Measurements from ENCODE around the gene FHL2.
"Not testable (repeated sequence)": the region's sequence is repeated elsewhere in the genome, so short reads cannot be mapped to it uniquely, and the experiment has no call there.

The FHL2 gene

GRCh38 chr2:105338020-105338385, 60.8 kb downstream of the FHL2 start:
- DNase-seq (ENCODE audit: low read depth), result no peak

DNA sequence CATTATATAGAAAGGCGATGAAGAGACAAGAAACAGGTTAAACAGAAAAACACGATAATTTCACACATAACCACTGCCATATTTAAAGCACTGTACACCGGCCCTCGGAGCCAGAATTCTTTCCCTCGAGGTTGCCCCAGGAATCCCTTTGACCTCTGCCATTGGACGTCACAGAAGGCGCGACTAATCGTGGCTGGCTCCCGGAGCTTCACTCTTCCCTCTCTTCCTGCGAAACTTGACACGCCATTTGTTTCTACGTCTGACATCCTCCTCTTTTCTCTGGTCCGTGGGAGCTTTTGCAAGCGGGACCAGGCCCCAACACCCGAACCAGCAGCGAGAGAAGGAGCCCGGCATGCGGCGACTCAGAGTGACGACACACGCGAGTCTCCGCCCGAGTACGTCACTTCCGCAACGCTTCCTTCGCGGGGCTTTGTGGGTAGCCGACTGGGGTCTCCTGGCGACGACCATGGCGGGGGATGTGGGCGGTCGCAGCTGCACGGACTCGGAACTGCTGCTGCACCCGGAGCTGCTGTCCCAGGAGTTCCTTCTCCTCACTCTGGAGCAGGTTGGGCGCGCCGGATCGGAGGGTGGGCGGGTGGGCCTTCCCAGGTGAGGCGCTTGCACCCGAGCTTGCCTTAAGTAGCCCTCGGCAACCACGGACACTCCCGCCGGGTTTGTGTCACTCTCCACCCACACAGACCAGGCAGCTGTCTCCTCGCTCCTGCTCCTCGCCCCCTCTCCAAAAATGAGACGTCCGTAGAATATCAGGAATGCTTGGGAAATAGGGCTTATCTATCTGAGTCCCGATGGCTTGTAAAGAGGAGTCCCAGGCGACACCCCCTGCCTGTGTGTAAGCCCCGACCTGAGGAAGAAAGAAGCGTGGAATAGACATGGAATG, 61.5 kb downstream of the FHL2 start, which contains the start of gene C2orf49:
Gene C2orf49, plus strand, starts transcription at position 419 of the 898 bp plus-strand sequence. Its CDS starts 48 bp downstream, at position 467.
- peak; percentile 81 for DNase-seq (ENCODE audit: low read depth)

GRCh38 chr2:105336786-105337121, 62.1 kb downstream of the FHL2 start:
- DNase-seq (ENCODE audit: low read depth), result no peak

DNA sequence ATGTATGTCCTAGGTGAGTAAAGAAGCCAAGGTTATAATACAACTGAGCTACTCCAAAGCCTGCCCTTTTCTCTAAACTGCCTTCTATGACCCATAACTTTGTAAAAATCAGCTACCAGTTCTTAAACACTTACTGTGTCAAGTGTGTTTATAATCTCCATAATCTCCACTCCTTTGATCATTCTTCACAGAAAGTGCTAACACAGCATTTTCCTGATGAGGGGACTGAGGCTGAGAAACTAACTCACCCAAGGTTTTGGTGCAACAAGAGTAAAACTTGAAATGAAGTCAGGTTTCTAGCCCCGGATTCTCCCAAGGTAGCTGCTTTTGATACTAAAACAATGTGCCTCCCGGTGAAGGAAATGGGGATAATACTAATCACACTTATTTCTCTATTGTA, 63.4 kb downstream of the FHL2 start:
- no peak for DNase-seq (ENCODE audit: low read depth)

DNA sequence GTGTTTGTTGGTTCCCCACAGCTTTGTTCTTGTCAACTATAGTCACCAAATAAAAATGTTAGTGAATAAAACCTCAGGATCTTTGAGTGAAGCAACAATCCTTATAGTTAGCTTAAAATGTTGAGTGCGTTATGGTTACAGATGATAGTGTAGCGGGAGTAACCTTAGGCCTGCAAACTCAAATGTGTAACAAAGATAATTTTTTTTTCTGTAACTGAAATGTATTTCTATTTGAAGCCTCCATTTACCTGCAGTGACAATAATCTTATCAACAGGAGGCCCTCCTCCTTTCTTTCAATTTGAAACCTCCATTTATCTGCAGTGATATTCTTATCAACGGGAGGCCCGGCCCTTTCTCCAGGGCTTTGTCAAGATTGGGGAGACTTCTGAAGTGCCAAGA, 64.6 kb downstream of the FHL2 start:
- DNase-seq (ENCODE audit: low read depth), result no peak

GRCh38 chr2:105330681-105331375, 68.0 kb downstream of the FHL2 start:
- DNase-seq (ENCODE audit: low read depth), result no peak

GRCh38 chr2:105329561-105330495, 69.0 kb downstream of the FHL2 start, which contains the start of gene TGFBRAP1:
Gene TGFBRAP1 (minus strand): TSS chr2:105329735. CDS start chr2:105308301, 21,434 bp downstream.
- DNase-seq (ENCODE audit: low read depth), result peak; percentile 34

GRCh38 chr2:105329197-105329554, 69.7 kb downstream of the FHL2 start:
- DNase-seq (ENCODE audit: low read depth), result no peak

DNA sequence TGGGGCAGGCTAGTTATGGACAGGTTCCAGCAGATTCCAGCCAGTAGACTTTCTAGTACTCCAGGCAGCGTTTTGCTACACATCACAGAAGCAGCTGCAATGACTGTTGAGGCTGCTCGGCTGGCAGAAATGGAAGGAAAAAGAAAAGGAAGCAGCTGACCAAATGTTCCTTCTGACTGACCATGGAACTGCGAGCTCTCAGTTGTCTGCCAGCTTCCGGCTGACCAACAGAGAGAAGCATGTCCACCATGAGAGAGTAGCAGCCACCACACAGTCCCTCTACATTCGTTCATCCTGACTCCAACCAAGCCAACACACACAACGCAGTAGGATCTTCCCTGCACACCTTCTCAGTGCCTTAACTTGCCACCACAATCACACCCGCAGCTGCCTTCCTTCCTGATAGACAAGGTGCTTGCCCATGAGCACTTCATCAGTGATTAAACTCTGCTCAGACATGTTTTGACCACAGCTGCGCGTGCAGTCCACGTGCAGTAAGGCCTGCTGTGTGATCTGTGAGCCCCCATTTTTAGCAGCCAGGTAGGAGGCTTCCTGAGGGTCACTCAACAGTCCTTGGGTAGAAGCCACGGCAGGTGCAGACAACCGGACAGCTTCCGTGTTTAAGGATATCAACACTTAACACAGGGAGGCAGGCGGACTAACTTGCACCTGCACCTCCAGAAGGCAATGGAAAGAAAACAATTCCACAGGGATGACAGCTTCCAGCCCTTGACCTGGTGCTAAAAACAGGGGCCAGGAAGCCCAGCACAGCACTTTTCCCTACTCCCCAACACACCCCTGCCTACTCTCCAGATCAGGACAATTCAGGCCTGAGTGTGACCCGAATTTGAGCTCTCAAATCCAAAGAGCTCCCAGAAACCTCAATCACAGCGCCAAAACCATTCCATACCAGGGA, 70.3 kb downstream of the FHL2 start:
- no peak for DNase-seq (ENCODE audit: low read depth)

DNA sequence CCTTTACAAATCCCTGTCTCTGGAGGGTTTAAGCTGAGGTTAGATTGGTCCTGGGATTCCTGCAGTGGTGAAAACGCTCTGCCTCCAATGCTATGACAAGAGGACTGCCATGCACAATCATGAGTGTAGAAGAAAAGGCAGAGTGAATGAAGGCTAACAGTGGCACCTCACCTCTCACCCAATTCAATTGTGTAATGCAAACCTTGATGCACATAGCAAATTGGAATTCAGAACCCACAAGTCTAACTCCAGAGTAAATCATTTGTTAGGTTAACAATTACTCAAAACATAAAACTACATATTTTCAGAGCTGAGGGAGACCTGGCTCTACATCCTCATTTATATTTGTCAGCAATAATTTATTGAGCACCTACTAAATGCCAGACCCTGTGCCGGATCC, 71.2 kb downstream of the FHL2 start:
- DNase-seq (ENCODE audit: low read depth), result no peak

DNA sequence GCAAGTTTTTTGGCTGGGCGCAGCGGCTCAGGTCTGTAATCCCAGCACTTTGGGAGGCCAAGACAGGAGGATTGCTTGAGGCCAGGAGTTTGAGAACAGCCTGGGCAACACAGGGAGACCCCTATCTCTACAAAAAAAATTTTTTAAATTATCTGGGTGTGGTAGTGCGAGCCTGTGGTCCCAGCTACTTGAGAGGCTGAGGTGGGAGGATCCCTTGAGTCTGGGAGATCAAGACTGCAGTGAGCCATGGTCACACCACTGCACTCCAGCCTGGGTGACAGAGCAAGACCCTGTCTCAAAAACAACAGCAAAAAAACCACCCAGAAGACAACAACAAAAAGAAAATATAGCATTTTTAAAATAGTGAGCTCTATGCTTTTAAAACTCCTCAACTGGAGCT, 71.6 kb downstream of the FHL2 start:
- not testable (repeated sequence) for DNase-seq (ENCODE audit: low read depth)

DNA sequence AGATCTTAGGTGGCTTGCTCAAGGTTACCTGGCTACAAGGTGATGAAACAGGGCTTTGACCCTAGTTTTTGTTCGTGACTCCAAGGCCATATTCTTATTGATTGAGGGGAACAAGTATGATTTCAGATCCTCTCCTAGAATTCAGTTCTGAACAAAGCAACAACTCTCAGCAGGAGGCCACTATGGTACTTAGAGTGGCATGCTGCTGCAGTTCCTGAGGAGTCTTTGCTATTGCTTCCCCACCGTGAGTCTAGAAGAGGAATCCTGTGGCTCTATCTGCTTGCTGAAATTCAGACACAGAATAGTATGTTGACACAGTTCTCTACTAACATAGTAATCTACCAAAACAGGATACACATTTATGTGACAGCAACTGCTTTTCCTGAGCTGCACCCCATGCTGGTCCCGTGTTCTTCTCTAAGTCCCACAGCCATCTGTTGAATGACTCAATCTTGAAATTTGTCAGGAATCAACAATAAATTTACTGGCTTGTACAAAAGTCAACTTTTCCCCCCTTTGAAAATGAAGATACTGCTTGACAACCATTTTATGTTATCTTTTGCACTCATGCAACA, 73.4 kb downstream of the FHL2 start:
- no peak for DNase-seq (ENCODE audit: low read depth)

GRCh38 chr2:105324732-105325131, 74.1 kb downstream of the FHL2 start:
- DNase-seq (ENCODE audit: low read depth), result no peak

DNA sequence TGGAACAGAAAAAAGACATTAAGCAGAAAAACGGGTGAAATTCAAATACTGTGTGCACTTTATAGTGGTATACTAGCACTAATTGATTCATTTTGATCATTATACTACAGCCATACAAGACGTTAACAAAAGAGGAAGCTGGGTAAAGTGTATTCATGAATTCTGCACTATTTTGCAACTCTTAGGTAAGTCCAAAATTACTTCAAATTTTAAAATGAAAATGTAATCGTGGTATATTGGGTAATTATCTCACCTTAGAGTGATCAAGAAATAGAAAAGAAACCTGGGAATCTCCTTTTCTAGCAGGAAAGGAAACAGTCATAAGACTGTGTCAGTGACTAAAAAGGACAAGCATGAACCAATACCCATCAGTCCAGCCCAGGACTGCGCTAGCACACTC, 74.8 kb downstream of the FHL2 start:
- no peak for DNase-seq (ENCODE audit: low read depth)

- DNase-seq (ENCODE audit: low read depth), result no peak
Observed at GRCh38 chr2:105323111-105323510, 75.7 kb downstream of the FHL2 start.

- no peak for DNase-seq (ENCODE audit: low read depth)
Observed at GRCh38 chr2:105321875-105322646, 76.8 kb downstream of the FHL2 start.

- DNase-seq (ENCODE audit: low read depth), result no peak
Observed at GRCh38 chr2:105320651-105321215, 78.1 kb downstream of the FHL2 start.

GRCh38 chr2:105317937-105318336, 80.9 kb downstream of the FHL2 start:
- no peak for DNase-seq (ENCODE audit: low read depth)

DNA sequence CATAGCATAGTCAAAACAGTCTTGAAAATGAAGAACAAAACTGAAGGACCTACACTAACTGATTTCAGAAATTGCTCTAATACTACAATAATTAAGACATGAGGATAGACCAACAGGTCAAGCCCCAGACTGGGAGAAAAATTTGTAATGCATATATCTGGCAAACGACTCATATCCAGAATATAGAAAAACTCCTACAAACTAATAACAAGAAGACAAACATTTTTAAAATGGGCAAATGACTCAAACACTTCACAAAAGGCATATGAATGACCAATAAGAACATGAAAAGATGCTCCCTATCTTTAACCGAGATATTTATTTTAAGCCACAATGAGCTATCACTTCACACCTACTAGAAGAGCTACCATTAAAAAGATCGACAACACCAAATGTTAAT, 83.5 kb downstream of the FHL2 start:
- DNase-seq (ENCODE audit: low read depth), result no peak

GRCh38 chr2:105313877-105314276, 85.0 kb downstream of the FHL2 start:
- no peak for DNase-seq (ENCODE audit: low read depth)

Data from activated T-cell treated with anti-CD3 and anti-CD28 coated beads for 1 hour (primary cell).